Measurements from ENCODE around the gene SZT2.
"Not testable (repeated sequence)": the region's sequence is repeated elsewhere in the genome, so short reads cannot be mapped to it uniquely, and the experiment has no call there.

SZT2 gene

DNA sequence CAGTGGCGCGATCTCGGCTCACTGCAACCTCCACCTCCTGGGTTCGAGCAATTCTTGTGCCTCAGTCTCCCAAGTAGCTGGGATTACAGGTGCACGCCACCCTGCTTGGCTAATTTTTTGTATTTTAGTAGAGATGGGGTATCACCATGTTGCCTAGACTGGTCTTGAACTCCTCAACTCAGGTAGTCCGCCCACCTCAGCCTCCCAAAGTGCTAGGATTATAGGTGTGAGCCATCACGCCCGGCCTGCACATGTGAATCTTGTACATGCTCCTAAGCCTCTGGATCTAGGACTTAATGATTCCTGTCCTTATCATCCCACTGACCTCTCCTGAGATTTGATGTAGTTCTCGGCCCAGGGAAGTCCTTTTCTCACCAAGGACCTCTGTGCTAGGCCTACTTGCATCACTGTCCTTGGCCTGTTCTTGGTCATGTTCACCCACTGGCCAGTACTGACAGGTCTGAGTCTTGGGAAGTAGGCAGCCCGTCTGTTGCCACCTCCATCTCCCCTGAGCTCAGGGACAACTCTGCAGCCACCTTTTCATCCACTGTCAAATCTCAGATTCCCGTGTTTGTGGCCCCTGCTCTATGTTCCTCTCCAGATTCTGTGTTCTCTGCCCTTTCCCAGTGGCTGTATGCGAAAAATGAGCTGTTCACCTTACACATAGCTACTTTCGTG, 54.6 kb downstream of the SZT2 start:
- DNase-seq: no peak

DNA sequence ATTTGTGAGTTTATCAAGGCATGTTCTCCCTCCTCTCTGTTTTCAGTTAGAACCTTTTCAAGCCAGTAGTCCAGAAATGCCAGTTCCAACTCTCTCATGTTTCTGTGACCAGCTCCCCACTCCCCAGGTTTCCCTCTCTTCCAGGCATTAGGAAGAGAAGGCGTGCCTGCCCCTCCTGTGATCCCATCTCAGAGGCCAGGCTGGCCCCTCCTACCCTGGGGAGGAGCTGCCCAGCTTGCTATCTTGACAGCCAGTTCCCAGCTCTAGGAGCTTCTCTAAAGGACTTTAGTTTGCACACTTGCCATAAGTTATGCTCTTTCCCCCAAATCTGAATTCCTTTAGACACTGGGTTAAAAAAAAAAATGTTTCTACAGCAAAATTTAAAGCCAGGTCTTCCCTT, 55.1 kb downstream of the SZT2 start:
- DNase-seq: no peak

DNA sequence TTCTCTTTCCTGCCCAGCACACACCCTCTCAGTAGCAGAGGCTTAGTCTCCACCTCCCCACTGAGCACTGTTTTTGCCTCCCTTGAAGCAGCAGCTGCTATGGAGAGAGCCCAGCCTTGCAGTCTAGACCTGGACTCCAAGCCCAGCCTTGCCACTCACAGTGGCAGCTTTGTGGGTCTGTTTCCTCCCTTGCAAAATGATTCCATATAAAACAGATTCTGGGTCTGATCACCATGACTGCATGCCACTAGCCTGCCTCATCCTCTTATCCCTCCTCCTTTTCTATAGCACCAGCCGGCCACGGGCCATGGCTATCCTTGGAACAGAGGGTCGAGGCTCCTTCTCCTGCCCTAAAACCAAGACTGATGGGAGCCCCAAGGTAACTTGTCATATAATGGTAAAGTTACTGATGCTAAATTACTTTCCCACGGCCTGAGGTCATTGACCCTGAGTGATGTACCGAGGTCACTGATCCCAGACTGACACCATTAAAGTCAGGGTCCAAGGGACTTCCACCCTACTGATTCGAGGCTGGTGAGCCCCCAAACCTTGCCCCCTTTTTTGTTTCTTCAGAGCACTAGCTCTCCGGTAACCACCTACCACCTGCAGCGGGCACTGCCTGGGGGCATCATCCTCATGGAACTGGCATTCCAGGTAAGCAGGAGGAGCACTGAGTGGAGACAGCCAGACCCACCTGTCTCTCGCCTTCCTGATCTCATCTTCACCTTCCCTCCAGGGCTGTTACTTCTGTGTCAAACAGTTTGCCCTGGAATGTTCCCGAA, 56.1 kb downstream of the SZT2 start:
- no peak for DNase-seq

DNA sequence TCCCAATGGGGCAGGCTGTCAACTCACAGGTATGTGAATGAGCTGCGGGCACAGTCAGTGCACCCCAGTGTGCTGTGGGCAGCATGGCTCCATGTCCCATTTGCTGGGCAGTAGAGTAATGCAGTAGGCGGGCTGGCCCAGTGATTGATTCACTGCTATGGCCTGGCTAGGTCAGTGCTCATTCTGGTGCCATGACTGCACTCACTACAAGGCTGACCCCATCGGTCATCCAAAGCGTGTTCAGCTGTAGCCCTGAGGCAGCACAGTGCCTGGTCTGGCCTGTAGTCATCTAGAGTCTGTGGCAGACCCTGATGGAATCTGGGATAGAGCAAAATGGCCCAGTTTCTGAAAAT, 56.7 kb downstream of the SZT2 start:
- DNase-seq: no peak

DNA sequence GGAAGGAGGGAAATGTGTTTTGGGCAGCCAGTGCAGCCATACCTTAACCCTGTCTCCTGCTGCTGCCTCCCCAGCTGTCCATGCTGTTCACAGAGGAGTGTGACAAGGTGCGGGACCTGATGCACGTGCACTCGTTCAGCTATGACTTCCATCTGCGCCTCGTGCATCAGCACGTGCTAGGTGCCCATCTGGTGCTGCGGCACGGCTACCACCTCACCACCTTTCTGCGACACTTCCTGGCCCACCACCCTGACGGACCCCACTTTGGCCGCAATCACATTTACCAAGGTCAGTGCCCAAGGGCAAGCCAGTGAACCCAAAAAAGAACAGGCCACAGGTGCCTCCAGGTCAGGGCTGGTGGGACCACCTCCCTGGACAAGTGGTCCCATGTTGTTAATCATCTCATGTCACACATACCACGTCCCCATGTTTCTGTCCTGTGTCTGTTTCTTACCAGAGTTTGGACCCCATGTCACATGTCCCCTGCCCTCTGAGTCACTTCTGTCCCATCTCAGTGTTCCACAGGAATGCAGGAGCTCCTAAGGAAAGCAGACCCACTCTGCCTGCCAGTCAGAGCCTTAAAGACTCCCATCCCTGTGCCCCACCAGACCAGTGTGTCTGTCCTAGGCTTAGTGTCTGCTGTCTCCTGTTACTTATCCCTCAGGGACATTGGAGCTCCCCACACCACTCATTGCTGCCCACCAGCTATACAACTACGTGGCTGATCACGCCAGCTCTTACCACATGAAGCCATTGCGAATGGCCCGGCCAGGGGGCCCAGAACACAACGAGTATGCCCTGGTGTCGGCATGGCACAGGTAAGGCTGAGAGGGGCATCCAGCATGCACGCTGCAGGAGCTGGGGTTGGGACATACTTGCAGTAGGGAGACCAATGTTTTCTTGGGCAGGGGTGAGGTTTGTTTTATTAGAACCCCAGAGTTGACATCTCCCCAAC, 57.5 kb downstream of the SZT2 start:
- no peak for DNase-seq

DNA sequence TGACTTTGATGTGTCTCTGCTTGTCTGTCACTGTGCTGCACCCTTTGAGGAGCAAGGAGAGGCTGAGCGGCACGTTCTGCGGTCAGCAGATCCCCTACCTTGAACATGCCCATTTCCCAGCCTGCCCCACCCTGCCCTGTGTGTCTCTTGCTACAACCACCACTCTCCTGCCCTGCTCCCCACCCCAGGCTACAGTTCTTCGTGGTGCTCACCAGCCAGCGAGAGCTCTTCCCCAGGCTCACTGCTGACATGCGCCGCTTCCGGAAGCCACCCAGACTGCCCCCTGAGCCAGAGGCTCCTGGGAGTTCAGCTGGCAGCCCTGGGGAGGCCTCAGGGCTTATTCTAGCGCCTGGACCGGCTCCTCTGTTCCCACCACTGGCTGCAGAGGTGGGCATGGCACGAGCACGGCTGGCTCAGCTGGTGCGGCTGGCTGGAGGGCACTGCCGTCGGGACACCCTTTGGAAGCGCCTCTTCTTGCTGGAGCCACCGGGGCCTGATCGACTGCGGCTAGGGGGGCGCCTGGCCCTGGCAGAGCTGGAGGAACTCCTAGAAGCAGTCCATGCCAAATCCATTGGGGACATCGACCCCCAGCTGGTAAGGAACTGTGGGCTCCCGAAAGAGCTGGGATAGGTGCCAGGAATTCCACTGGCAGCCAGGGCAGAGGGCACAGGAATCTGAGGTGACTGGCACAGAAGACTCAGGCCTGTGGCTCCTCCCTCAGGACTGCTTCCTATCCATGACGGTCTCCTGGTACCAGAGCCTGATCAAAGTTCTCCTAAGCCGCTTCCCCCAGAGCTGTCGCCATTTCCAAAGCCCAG, 58.4 kb downstream of the SZT2 start:
- no peak for DNase-seq

DNA sequence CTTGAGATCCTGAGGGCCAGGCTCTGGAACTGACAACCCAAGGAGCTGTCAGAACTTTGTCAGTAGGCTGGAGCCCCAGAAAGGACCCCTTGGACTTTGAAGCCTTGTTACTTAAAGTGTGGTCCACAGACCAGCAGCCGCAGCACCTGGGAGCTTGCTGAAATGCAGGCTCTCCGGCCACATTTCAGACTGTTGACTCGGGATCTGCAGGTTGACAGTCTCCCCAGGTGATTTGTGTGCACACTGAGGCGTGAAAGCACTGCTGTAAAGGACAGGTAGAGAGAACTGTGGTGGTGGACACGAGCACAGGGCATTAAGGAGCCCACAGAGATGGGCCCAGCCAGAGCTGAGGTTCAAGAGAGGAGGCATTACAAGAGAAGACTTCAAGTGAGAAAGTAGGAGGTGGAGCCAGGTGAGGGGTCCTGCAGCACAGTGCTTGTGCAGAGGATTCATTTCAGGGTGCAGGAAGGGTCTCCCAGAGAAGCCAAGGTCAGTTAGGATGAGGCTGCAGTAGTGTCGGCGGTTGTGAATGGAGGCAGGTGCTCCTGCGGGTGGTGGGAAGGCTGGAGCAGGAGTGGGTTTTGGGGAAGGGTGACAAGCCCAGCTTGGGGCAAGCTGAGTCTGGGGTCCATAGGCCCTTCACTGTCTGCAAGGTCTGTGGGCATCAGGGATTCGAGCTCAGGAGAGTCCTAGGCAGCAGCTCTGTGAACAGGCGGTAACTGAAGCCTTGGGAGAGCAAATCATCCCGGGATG, 59.4 kb downstream of the SZT2 start:
- no peak for DNase-seq

DNA sequence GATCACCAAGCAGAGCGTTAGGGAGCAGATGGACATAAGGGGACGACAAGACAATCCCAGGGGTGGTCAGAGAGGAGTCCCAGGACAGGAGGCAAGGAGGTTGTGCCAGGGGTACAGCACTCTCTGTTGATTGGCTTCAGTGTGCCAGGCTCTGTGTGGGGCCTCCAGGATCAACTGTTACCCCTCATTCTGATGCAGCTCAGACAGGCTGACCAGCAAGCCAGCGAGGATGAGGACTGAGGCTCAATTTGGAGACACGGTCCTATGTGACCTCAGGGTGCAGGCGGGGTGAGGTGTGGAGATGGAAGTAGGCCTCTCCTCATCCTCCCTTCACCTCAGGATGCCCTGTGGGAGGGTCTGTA, 60.0 kb downstream of the SZT2 start:
- no peak for DNase-seq

DNA sequence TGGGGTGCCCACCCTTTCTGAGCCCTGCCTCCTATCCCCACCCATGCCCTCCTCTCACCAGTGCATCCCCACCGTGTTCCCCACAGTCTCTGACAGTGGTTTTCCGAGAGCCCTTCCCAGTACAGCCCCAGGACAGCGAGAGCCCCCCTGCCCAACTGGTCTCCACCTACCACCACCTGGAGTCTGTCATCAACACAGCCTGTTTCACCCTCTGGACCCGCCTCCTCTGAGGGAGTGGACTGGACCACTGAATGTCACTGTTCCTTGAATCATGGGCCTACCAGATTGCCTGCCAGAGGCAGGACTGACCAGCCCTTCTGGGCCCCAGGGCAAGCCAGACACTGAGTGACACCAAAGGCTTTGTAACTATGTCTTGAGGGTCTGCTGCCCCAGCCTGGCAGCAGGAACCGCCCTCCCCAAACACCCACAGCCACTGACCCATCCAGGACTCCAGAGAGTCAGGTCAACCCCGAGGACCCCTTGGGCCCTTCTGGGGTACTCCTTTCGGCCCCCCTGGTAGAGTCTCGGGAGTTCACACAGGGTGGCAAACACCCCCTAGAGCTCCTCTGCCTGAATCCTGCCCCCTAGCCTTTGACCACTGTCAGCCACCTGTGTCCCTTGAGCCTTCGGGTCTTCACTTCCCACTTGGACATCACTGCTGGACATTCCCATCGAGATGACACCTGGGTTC, 60.7 kb downstream of the SZT2 start:
- DNase-seq: no peak

DNA sequence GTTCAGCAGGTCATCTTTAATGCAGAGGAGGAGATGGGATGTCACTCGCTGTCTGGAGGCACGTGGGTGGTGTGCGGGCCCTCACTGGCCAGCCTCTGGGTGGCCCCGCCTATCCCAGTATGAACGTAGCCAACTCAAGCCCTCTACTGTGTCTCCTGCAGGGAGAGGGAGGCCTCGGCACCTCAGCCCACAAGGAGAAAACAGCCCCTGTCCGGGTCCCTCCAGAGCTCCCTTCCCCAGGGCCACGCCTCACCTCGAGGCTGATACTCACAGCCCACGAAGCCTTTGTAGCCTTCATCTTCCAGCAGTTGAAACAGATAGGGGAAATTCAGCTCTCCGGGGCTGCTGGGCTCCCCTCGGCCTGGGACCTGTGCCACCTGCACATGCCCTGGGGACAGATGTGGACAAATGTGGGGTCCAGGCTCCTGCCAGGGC, 61.5 kb downstream of the SZT2 start:
- DNase-seq: no peak

DNA sequence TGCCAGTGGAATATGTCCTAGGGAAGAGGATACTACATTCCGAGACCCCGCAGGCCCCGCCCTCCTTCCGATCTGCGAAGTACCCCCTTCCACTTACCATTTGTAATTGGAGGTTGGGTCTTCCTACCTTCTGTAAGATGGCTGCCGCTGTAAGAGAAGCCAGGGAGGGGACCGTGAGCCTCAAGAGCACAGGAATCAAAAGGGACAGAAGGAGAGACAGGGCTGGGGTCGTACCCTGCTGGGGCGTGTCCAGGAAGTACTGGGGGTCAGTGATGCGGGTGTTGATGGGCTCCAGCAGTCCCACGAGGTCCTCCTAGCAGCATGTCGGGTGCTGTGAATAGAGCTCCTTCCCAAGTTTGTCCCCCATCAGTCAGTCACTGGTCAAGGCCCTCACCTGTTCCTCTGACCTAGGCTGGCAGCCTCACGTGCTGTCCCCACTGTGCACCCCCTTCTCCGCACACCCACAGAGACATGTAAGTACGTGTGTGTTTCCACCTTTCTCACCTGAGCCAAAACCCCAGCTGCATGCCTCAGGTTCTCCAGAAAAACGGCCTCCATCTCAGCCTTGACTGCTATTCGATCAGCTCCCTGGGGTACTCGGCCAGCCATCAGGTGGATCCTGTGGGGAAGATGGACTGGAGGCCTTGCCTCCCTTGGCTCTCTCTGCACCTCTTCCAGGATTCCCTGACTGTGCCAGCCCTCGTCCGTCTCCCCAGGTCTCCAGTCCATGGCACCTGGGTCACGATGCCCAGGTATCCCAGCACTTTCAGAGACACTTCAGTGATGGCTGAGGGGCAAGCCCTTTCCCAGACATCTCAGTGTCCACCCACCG, 62.2 kb downstream of the SZT2 start:
- DNase-seq: no peak

DNA sequence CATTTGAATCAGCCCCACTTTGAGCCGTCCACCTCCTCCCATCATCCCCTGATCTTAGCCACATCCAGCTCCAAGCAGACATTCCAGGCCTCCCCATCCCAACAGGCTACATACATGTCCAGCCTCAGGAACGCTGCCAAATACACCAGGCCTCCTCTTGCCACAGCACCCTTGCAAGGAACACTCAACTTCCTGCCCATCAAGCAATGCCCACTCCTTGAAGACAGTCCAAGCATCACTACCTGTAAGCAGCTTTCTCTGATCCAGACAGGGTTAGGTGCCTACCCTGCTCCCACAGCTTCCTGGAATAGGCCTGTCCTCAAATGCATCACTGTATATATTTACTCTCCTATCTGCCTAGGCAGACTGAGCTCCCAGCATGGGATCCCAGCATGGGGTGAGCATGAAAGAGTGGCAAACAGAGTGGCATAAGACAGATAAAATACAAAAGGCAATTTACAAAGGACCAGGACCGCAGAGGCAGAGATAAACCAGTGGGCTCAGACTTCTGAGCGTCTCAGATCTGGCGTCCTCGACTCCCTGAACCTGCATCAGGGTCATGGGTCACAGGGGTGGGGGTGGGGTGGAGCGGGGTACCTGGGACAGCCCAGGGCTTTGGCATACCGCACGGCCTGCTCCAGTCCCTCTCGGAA, 63.2 kb downstream of the SZT2 start:
- DNase-seq: peak; percentile 67

DNA sequence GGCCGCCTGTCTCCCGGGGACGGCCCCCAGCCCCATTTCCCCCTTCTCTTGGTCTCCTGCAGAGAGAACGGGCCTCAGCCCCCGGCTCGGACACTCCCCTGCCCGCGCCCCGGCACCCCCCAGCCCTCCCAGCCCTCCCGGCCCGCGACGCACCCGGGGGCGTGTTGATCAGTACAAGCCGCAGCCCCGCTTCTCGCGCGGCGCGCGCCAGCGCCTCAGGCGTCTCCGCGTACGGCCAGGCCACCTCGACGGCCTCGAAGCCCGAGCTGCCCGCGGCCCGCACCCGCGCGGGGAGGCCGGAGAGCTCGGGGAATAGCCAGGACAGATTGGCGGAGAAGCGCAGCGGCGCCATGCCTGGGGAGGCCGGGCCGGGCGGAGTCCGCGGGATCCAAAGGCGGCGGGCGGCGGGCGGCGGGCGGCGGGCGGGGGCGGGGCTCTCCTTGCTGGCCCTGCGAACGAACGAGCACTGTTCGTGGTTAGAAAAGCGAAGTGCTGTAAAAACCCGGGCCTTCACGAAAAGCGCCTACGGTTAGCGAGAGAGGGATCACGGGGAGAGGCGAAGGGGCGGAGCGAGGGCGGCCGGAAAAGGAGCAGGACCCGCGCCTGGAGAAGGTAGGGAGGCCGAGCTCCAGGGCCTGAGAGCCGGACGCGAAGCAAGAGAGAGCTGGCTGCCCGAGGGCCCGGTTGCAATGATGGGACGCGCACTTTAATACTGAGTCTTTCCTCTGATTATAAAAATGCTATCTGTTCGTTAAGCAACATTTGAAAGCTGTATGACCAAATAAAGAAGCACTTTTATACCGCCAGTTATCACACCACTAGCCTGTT, 64.0 kb downstream of the SZT2 start, which contains the start of gene HYI:
Gene HYI, minus strand, starts transcription at position 490 of the 828 bp plus-strand sequence. Its CDS starts 138 bp downstream, at position 352.
- peak; percentile 88 for DNase-seq

DNA sequence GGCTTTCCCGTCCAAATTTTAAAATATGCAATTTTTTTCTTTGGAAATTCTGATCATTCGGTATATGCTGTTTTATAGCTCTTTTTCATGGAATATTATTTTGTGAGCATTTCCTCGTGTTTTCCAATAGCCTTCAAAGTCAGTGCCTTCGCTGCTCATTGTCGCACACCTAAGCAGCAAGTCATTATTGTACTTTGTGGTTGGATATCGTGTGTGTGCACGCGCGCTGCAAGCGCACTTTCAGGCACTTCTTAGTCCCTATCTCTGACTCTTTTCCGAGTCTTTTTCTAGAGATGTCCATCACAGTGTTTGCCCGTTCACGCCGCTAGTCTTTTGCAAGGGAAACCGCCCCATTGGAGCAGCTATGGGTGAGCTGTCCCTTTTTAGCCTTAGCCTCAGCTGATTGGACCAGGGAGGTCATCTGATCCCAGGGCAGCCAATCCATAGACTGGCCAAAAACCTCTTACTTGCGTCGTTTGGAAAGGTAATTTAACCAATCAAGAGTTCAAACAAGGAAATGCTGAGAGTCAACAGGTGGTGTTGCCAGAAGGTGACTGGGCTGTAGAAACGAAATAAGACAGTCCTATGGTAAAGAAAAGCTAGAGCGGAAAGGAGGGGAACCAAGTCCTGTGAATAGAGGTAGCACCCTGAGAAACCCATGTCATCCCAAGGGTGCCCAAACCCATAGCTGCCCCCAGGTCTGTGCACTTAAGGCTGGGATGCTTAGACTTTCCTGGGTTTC, 64.7 kb downstream of the SZT2 start:
- DNase-seq: peak; percentile 93

DNA sequence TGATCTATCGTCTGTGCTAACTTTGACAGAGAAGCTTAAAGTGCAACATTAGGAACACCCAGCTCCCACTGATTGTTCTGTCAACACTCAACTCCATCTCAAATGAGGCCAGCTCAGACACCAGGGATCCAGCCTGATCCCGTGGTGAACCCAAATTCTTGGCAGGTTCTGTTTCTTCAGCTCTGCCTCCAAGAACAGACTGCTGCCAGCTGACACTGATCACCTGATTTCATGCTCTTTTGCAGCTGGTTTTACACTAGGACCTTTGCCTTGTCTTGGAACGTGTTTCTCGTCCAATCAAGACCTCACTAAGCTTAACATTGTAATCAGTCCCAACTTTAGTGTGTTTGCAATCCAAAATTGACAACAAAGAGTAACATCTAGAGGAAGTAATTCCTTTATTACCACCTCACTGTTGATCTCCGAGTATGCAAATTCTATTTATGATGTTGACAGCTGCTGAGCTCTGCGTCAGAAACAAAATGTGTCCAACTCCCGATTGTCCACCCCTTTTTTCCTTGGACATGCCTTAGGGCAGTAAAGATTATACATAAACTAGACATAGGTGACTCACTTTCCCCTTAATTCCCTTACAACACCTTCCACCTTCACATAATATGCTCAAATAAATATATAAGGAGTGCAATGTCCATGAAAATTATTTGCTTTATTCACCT, 65.7 kb downstream of the SZT2 start:
- DNase-seq: no peak

DNA sequence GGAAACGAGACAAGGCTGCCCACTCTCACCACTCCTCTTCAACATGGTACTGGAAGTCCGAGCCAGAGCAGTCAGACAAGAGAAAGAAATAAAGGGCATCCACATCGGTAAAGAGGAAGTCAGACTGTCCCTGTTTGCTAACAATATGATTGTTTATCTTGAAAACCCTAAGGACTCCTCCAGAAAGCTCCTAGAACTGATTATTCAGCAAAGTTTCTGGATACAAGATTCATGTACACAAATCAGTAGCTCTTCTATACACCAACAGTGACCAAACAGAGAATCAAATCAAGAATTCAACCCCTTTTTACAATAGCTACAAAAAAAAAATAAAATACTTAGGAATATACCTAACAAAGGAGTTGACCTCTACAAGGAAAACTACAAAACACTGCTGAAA, 68.7 kb downstream of the SZT2 start:
- not testable (repeated sequence) for DNase-seq

DNA sequence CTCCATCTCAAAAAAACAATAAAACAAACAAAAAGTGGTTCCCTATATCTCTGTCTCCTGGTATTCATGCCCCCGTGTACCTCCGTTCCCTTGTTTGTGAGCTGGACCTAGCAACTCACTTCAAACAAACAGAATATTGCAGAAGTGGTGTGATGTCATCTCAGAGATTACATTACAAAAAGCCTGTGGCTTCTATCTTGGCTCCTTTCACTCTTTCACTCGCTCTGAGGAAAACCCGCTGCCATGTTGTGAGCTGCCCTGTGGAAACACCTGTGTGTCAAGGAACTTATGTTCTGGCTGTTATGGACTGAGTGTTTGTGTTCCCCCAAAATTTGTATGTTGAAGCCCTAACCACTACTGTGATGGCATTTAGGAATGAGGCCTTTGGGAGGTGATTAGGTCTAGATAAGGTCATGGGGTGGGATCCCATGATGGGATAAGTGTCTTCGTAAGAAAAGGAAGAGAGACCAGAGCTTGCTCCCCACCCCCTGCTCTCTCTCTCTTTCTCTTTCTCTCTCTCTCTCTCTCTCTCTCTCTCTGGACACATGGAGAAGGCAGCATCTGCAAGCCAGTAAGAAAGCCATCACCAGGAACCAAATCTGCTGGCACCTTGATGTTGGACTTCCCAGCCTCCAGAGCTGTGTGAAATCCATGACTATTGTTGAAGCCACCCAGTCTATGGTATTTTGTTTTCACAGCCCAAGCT, 71.4 kb downstream of the SZT2 start:
- no peak for DNase-seq

Measured in NCI-H1092 treated with DMSO at 0.1 percent for 48 hours (cell line).